Hepatocyte (in vitro differentiated cells): Measurements from ENCODE around the gene DNAJC12.

ENCODE experiments used
- EZH2 ChIP-seq: fragments of 200-600 bp; sonication (generic); IDR thresholded peaks from 2 replicates; pipeline ENCODE4 v1.6.1; 2016; ENCODE audit warnings: antibody characterized with exemption, mild to moderate bottlenecking, borderline replicate concordance
- EZH2phosphoT487 ChIP-seq: fragments of 200-600 bp; sonication (generic); IDR thresholded peaks from one replicate; pipeline ENCODE4 v1.6.1; 2018; ENCODE audit warnings: antibody characterized with exemption, mild to moderate bottlenecking, low read depth, moderate library complexity; ENCODE audit not compliant: unreplicated experiment, severe bottlenecking
- TF ChIP-seq, protein P1 (sequence below): fragments of 200-600 bp; sonication (generic); IDR thresholded peaks from 2 replicates; pipeline ENCODE4 v1.5.1; 2016; ENCODE audit warnings: antibody characterized with exemption, mild to moderate bottlenecking; ENCODE audit not compliant: poor library complexity

DNA sequence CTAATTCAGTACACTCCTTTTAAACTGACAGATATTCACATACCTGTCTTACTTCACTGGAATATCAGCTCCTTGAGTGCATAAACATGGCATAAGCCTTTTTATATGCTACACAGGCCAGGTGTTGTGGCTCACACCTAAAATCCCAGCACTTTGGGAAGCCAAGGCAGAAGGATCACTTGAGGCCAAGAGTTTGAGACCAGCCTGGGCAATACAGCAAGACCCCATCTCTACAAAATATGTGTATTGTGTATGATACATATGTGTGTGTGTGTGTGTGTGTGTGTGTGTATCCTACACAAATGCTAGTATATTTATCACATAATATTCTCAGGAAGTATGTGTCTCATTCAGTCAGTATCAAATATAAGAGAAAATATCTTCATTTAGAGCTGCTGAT lies 45.3 kb downstream of the DNAJC12 start:
- TF ChIP-seq, protein P1, sequence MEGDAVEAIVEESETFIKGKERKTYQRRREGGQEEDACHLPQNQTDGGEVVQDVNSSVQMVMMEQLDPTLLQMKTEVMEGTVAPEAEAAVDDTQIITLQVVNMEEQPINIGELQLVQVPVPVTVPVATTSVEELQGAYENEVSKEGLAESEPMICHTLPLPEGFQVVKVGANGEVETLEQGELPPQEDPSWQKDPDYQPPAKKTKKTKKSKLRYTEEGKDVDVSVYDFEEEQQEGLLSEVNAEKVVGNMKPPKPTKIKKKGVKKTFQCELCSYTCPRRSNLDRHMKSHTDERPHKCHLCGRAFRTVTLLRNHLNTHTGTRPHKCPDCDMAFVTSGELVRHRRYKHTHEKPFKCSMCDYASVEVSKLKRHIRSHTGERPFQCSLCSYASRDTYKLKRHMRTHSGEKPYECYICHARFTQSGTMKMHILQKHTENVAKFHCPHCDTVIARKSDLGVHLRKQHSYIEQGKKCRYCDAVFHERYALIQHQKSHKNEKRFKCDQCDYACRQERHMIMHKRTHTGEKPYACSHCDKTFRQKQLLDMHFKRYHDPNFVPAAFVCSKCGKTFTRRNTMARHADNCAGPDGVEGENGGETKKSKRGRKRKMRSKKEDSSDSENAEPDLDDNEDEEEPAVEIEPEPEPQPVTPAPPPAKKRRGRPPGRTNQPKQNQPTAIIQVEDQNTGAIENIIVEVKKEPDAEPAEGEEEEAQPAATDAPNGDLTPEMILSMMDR = no peak
- TF ChIP-seq EZH2phosphoT487 = no peak
- no peak for TF ChIP-seq EZH2
